HG02610 (cell line): ENCODE measurements around the gene SMYD3.

Experiments used
- ATAC-seq: cut with Tn5 transposase; IDR thresholded peaks from one replicate; pipeline ENCODE4 v1.9.1; 2021; ENCODE audit warnings: mild to moderate bottlenecking, moderate library complexity; ENCODE audit not compliant: unreplicated experiment

SMYD3 gene

DNA sequence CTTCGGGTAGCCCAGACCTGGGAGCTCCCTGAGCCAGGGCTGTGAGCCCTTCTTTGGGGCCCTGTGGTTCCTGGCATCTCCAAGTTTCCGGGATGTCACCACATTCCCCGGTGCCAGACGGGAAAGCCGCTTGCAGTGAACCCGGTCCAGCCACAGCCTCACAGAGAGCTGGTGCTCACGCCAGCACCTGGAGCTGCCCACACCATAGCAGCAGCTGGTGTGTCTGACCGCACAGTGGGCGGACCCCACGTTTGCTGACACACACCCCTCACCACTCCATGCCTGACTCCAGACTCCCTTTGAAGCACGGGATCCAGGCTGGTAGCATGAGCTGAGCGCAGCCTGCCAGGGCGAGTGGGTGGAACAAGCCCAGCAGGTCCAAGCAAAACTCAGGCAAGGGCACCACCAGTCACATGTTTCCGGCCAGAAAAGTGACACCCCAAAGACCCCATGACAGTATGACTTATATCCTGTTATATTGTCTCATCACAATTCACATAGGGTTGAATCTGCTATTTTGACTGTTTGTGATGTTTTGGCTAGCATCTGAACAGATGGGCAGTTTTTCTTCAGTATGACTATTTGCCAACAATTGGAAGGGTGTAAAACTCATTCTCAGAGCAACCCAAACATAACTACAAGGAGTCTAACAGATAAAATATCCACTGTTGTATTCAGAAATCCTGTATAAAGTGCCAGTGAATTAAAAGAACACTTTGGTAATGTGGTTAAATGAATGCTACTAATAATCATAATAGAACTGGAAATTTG is 285.4 kb downstream of the SMYD3 start:
- no peak for ATAC-seq

DNA sequence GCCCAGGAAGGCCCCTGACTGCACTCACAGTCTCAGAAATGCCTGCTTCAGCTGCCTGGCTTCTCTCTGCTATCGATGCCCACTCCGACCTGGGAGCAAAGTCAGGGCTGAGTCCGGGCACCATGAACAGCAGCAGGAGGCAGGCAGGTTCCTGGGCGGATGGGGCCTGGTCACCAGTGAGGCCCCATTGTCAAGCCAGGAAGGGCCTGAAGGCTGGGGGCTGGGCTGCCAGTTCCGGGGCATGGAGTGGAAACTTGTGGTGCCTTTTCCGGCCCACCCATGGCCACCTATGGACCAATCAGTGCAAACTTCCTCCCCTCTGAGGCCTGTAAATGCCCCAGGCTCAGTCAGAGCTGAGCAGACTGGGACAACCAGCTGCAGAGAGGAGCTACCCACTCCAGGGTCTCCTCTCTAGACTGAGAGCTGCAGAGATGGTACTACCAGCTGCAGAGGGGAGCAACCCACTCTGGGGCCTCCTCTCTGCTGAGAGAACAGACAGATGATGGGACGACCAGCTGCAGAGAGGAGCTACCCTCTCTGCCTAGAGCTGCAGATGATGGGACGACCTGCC is 286.5 kb downstream of the SMYD3 start:
- ATAC-seq: no peak

DNA sequence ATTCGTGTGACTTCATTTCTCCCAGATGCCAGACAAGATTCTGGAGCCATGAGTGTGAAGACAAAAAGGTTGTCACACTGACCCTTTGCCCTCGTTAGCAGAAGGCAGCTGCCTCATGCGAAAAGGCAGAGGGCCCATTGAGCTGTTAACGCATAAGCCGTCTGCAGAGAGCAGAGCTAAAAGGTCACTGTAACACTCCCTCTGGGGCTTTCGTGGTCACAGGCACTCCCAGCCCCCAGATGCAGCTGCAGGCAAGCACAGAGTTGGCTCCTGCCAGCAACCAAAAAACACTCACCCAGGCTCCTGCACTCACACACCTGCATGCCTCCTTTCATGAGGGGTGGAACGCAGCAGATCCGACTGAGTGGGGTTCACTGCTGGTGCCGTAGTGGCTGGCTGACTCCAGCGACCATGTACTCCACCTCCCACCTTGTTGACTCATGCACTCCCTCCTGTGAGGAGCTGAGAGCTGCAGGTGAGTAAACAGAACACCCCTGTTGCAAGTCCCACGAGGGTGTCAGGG is 287.5 kb downstream of the SMYD3 start:
- peak; percentile 44 for ATAC-seq

DNA sequence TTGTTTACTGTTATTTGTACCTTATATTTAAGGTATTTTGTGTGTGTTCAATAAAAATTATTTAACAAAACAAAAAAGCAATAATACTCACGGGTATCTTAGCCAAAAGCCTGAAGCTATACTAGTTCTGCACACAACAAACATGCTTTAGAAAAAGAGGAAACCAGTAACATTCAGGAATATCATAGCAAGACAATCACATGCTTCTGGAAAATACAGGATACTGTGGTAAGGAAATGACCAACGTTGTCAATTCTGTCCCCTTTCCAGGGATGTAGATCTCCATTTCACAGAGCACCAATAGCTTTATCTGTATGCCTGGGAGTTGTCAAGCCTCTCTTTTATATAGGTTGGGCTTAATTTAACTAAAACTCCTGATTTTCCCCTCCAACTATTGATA is 288.4 kb downstream of the SMYD3 start:
- no peak for ATAC-seq

DNA sequence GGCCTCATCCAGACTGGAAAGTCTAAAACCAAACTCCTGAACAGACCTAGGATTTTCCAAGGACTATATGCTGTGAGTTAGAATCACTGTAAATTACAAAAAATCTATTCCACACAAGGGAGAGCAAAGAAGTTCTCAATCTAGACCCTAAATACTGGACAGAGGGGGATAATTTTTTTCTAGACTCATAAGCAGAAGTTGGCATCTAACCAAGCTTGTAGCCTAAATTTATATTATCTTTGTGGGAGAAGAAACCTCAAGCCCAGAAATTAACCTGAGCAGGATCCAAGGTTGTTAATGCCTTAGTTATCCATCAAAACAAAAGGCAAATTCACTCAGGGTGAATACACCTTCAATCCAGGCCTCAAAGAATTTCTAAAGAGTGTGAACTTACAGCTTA is 290.2 kb downstream of the SMYD3 start:
- no peak for ATAC-seq

DNA sequence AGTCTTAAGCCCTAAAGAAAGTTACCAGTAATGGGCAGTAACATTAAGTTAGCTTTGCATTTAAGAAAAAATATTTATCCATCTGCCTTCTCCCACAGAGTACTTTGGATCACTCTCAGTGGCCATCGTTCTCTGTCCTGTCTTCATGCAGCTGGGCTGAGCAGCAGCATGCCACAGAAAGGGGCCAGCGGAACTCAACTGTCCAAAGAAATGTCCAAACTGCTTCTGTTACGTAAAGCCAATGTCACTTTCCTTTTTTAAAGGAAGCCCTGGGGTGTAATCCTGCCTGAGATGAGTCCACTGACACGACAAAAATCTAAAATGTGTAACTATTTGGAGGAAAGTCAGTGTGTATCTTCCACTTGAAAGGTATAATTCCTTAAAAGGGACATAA is 291.6 kb downstream of the SMYD3 start:
- ATAC-seq: no peak

DNA sequence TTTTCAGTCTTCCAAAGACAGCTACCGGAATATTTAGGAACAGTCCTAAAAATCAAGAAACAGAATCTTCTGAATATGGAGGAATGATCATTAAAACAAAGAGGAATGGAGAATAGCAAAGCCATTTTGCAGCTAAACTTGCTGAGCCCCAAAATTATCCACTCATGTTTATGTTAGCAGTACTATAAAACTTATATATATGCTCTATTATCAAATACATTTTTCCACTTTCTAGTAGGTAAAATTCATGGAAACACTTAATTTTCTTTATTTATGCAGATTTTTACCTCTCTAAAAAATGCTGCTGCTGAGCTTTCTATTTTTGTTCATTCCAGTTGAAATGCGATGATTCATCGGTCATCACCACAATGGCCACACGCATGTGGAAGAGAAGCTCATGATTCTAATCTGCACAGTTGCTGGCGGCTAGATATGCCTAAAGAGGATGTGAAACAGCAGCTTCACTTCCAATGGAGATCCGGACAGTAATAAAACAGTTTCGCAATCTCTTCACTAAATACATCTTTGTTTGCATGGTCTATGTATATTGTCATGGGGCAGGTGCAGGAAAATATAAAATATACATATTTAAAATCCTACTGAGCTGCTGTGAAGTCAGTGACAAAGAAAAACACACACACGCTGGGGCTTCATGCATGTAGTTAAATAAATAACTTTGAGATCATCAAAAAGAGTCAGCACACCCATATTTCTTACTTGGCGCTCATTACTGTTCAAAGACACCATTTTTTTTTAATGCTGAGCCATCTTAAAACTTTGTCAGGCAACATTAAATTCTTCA is 292.2 kb downstream of the SMYD3 start:
- peak; percentile 96 for ATAC-seq

DNA sequence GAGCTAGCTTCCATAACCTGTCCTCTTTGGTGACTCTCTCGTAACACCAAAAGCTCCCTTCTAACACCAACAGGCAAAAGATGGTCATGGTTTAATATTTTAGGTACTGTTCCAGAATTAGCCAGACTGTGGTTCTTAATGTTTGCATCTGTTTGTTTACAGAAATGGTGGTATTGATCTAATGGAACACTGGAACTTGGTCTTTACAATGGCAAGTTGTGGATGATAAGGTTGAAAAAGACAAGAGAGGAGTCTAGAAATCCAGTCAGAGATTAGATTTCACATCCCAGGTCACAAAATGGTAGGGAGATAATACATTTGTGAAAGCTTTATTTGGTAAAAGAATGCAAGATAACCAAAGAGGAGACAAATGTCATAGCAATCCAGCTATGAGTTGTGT is 293.1 kb downstream of the SMYD3 start:
- no peak for ATAC-seq

DNA sequence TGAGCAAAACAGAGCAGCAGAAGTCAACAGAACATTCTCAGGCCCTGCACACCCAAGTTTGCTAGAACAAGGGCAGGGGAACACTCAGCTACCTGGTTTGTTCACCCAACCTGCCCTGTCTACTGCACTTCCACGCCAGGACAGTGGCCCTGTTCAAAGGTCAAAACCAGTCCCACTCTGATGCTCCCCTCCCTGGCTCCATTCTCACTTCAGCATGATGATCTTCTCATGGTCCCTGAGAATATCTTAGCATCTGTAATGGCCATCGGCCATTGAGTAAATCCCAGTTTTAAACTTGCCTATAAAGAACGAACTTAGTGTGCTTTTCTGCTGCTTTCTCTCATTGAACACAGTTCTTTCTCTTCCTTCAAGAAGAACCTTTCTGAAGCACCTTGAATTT is 293.6 kb downstream of the SMYD3 start:
- no peak for ATAC-seq

DNA sequence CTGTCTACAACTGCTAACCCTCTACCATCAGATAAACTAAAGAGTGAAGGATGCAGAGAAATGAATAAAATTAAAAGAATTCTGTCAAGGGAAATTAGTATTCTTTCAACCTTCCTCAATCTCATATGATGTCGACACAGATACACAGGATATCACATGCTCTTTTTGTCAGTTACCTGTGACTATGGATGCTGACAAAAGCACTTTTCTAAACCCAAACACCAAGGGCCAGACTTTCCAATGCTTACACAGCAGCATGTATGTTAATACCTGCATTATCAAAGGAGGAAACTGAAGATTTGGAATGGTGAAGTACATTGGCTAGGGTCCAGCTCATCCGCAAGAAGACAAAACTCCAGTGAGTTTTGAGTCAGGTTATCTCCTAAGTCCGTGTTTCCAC is 294.0 kb downstream of the SMYD3 start:
- no peak for ATAC-seq

DNA sequence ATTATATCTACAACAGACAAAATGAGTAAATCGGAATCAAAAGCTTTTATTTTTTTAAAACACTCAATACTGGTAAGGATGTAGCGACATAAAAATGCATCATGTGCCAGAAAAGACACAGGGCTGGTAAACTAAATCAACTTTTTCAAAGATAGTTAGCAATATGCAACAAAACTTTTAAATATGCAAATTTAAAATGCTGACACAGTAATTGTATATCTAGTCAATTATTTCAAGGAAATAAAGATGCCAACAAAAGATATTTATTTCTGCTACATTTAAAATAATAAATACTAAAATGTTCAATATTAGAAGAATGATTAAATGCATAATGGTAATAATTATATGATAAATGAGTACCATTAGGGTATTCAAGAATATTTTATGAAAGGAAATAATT is 295.1 kb downstream of the SMYD3 start:
- ATAC-seq: no peak

DNA sequence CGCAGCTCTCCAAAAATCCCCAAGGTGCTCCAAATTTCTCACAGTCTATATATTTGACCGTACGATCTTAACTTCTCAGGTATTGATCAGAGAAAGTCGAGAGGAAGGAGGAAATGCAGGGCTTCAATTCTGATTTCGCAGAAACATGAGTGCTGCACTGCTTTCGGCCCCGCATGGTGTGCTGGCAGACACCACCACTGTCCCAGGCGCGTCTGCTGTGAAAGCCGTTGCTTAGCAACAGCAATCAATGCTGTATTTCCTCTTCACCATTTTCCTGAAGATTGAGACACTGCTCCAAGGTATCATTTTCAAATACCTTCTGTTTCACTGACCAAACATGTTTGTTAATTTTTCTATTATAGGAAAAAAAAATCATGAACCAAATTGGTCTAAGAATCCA is 296.3 kb downstream of the SMYD3 start:
- ATAC-seq: no peak

DNA sequence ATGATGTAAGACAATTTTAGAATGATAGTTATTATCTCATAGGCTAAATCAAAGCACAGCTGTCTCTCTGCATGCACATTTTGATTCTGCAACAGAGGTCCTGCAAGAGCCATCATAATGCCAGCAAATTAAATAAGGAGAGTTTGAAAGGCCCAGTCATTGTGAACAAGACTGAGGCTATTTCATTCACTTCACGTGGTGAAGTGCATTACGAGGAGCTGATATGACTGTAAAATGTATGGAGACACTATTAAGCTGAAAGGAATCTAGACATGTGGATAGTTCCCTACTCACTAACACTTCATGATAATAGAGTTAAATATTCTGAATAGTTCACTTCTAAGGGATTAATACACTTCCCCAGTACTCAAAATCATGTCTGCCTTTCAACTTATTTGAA is 299.0 kb downstream of the SMYD3 start:
- ATAC-seq: no peak

DNA sequence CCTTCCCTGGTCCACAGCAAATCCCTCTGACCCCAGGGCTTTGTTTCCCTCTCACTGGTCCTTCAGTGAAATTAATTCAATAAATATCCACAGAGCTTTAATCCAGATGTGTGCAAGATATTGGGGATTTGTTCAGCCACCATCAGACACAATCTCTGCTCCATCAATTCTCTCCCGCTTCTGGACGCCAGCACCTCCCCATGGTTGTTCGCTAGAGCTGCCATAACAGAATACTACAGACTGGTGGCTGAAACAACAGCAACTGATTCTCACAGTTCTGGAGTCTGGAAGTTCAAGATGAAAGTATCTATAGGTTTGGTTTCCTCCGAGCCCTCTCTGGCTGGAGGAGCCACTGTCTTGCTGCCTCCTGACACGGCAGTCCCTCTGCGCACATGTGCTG is 303.9 kb downstream of the SMYD3 start:
- no peak for ATAC-seq

DNA sequence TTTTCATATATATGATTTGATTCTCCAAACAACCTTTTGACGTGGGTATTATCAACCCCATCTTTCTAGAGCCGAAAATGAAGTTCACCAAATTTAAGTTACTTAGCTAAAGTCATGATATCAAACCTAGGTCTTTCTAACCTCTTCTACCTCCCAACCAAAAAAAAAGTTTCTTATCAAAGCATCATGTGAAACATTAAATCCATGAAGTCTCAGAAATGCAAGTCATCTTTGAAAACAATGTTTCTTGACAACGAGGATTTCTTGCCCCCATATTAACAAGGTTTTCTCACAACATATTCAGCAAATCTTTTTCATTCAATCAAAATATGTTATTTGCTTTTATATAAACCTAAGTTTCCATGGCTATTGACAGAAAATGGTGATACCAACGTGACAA is 306.3 kb downstream of the SMYD3 start:
- no peak for ATAC-seq

DNA sequence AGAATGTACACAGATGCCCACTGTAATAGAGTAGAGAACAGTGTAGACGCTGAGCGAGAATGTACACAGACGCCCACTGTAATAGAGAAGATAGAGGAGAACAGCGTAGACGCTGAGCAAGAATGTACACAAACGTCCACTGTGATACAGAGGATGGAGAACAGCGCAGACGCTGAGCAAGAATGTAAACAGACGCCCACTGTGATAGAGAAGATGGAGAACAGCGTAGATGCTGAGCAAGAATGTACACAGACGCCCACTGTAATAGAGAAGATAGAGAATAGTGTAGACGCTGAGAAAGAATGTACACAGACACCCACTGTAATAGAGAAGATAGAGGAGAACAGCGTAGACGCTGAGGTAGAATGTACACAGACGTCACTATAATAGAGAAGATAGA is 306.9 kb downstream of the SMYD3 start:
- no peak for ATAC-seq

DNA sequence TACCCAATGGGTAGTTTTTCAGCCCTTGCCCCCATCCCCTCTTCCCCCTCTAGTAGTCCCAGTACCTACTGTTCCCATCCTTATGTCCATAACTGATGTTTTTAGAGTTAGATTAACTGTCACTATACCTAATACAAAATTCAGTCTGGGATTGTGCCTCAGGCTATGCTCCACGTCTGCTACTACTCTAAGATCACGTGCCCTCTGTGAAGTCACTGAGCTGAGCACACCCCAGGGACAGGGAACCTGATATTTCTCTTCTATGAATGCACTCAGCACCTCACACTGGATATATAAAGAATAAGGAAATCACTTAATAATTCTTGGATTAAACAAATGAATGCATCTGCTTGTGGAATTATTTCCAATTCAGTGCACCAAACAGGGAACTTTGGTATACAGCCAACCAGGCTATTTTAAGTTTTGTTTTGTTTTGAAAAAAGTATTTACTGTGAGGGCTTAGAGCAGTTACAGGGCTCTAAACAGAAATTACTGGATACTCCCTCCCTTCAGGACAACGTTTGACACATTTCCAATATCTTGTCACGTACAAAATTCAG is 307.9 kb downstream of the SMYD3 start:
- no peak for ATAC-seq

DNA sequence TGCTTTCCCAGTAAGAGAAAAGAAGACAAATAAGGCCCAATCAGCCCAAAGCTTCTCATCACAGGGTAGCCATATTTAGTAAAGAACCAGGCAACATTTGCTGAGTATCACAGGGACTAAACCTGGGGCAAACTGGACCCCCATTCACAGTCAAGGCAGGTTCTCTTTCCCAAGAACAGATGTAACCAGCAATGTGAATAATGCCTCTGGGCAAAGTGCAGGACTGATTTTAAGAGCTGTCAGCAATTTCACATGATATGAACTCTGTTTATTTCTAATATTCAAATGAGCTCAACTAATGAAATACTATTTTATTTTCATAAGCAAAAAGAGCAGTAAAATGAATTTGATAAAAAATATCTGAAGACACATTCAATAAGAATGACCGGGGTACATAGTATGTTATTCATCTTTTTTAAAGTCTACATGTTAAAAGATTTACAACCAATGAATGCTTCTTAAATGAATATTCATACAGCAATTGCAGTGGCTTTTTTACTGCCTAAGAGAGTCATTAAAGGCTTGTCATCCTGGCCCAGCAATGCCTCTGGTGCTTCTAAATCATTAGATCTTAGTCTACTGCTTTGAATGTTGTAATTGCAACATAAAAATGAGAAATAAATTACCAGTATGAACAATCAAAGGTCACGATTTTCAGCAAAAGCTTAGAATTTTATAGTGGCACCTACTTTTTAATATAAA is 308.8 kb downstream of the SMYD3 start:
- no peak for ATAC-seq

DNA sequence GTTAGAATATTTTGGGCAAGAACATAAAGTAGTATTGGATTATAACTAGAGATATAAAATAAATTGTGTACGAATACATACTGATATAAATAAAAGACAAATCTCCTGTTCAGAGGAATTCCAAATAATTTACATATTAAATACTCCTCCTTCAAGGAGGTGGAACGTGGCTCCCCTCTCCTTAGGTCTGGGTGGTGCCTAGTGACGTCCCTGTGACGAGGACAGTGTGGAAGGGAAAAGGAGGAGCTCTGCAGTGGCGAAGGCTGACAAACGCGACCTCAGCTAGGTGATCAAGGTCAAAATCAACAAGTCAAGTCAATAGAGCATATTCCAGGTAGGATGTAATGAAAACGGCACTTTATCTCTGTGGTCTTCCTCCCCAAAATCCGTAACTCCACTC is 310.0 kb downstream of the SMYD3 start:
- no peak for ATAC-seq

DNA sequence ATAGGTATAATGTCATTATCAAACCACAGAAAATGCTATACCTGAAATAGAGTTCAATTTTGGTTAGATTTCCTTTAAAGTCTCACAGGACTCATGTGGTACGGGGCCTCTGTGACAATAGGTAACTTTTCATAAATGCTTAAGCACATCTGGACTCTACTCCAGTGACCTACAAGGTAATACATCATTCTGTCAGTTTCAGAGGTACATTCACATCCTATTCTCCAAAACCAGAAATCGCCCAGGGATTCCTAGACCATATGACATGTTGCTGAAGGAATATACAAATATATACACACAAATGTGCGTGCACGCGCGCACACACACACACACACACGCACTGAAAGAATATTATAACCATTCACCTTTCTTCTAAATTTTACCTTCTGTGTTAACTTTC is 311.8 kb downstream of the SMYD3 start:
- no peak for ATAC-seq

DNA sequence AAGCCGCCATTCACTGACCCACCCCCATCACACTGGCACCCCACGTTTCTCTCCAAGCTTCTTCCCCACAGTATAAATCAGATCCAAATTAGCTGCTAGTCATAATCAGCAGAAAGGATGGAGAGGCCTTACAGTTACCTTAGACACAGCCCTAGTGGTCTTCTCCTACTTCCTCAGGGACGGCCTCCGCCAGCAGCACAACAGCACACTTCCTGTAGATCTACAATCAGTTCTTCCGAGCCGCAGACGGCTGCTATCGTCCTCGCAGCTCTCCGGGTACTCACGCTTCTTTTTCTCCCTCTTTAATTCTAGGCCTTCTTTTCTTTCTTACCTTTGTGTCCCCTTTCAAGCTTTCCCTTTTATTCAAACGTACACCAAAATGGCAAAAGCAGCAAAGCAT is 313.5 kb downstream of the SMYD3 start:
- ATAC-seq: no peak
